Kidney capillary endothelial cell (primary cell): ENCODE results near the gene CLDND1.
"Not testable (repeated sequence)": the region's sequence is repeated elsewhere in the genome, so short reads cannot be mapped to it uniquely, and the experiment has no call there.

Source experiments
- DNase-seq: peaks from one replicate; pipeline ENCODE4 v3.0.0-alpha.2; 2018; ENCODE audit warnings: low spot score

CLDND1 gene

GRCh38 chr3:98522544-98523281 lies at the start of gene CLDND1:
Gene CLDND1 (minus strand): TSS chr3:98522902. CDS start chr3:98521424, 1,478 bp downstream.
- peak; percentile 92 for DNase-seq

GRCh38 chr3:98568402-98568801 lies 45.7 kb upstream of the CLDND1 start:
- DNase-seq, result no peak

GRCh38 chr3:98567666-98568270 lies 45.1 kb upstream of the CLDND1 start:
- no peak for DNase-seq

- DNase-seq, result no peak
Observed at GRCh38 chr3:98565843-98566242, 43.1 kb upstream of the CLDND1 start.

GRCh38 chr3:98565237-98565643 lies 42.5 kb upstream of the CLDND1 start:
- no peak for DNase-seq

GRCh38 chr3:98564282-98565005 lies 41.7 kb upstream of the CLDND1 start:
- no peak for DNase-seq

- DNase-seq, result no peak
Observed at GRCh38 chr3:98563661-98564281, 41.1 kb upstream of the CLDND1 start.

GRCh38 chr3:98561727-98562521 lies 39.2 kb upstream of the CLDND1 start:
- DNase-seq, result no peak

GRCh38 chr3:98560911-98561310 lies 38.2 kb upstream of the CLDND1 start:
- DNase-seq, result no peak

- DNase-seq, result not testable (repeated sequence)
Observed at GRCh38 chr3:98559769-98560168, 37.1 kb upstream of the CLDND1 start.

GRCh38 chr3:98558100-98558827 lies 35.6 kb upstream of the CLDND1 start:
- no peak for DNase-seq

- no peak for DNase-seq
Observed at GRCh38 chr3:98557324-98558010, 34.8 kb upstream of the CLDND1 start.

GRCh38 chr3:98556164-98557130 lies 33.7 kb upstream of the CLDND1 start:
- no peak for DNase-seq

GRCh38 chr3:98555025-98555379 lies 32.3 kb upstream of the CLDND1 start:
- DNase-seq, result no peak

- DNase-seq, result no peak
Observed at GRCh38 chr3:98554580-98554979, 31.9 kb upstream of the CLDND1 start.

GRCh38 chr3:98553753-98554152 lies 31.1 kb upstream of the CLDND1 start:
- DNase-seq, result no peak

- no peak for DNase-seq
Observed at GRCh38 chr3:98553021-98553563, 30.4 kb upstream of the CLDND1 start.

- no peak for DNase-seq
Observed at GRCh38 chr3:98552232-98553020, 29.7 kb upstream of the CLDND1 start.
